ENCODE data around the gene AGGF1. TPM values are rescaled to one million over a fixed set of nuclear protein-coding genes. Genes with fewer than 3 reads are reported as not detected.
"Not testable (repeated sequence)": the region's sequence is repeated elsewhere in the genome, so short reads cannot be mapped to it uniquely, and the experiment has no call there.

AGGF1 gene
- total and polyA plus RNA-seq, 2 experiments from 2014 or later: 24.4 to 27.5 TPM

GRCh38 chr5:77103457-77103856, 73.3 kb downstream of the AGGF1 start (continued):
- TF ChIP-seq ZNF462 (CRISPR knock-in tag; IDR thresholded peaks at IDR 0.05) (no peak), POLR2AphosphoS5 (IDR thresholded peaks at IDR 0.05; ENCODE audit: low read depth) (no peak), EZH2phosphoT487 (IDR thresholded peaks at IDR 0.05; ENCODE audit: unreplicated experiment) (no peak), STAT1 (IDR thresholded peaks at IDR 0.05; ENCODE audit: unreplicated experiment) (no peak), CREB1 (CRISPR knock-in tag; IDR thresholded peaks at IDR 0.05; ENCODE audit: low read depth) (no peak), ZNF114 (CRISPR knock-in tag; IDR thresholded peaks at IDR 0.05) (no peak)

- H4K20me1 ChIP-seq (replicated peaks; ENCODE audit: insufficient read depth): no peaks in the 10 kb centered on the region
- Mint-ChIP-seq H3K27me3 (ENCODE audit: insufficient read depth, low read depth, poor library complexity) (peaks cover 4% of the 10 kb centered on the region), H3K27ac (no peak overlapping the region), H3K9me3 (peaks cover 4% of the 10 kb centered on the region; the same call in 2 of the 3 replicates), H3K36me3 (ENCODE audit: low read depth) (peaks cover 37% of the 10 kb centered on the region; the same call in 2 of the 3 replicates), H3K4me3 (no peak overlapping the region), H3K4me1 (no peaks in the 10 kb centered on the region)
- no peak for DNase-seq (ENCODE audit: low spot score)
- TF ChIP-seq CTCF (conservative IDR thresholded peaks at IDR 0.05; ENCODE audit: low read depth in 2 of 2) (no peak), STAT1 (IDR thresholded peaks at IDR 0.05; ENCODE audit: unreplicated experiment) (no peak), JUNB (IDR thresholded peaks at IDR 0.05; ENCODE audit: unreplicated experiment) (no peak), POLR2AphosphoS5 (IDR thresholded peaks at IDR 0.05; ENCODE audit: low read depth) (no peak)
- H3K4me3 ChIP-seq: no peak overlapping the region
- no peak overlapping the region for H2AFZ ChIP-seq
- no peak for ATAC-seq
- no peak overlapping the region for H3K27ac ChIP-seq (ENCODE audit: low read depth)
- no peaks in the 10 kb centered on the region for H3K27me3 ChIP-seq (ENCODE audit: insufficient read depth)
- no peaks in the 10 kb centered on the region for H3K4me1 ChIP-seq (ENCODE audit: insufficient read depth)
- peaks cover 6% of the 10 kb centered on the region; the same call in 1 of the 2 replicates for H3K36me3 ChIP-seq (ENCODE audit: insufficient read depth)
- no peaks in the 10 kb centered on the region for H3K9me2 ChIP-seq (ENCODE audit: insufficient read depth)
- no peaks in the 10 kb centered on the region for H3F3A ChIP-seq (replicated peaks; ENCODE audit: low read depth)
- no peak overlapping the region for H3K4me2 ChIP-seq
- H3K79me2 ChIP-seq (replicated peaks; ENCODE audit: insufficient read depth): no peaks in the 10 kb centered on the region
Measured at GRCh38 chr5:77104813-77105212, 74.6 kb downstream of the AGGF1 start.

- H3K4me2 ChIP-seq; H3K27me3 ChIP-seq (ENCODE audit: insufficient read depth); H3K9me2 ChIP-seq (ENCODE audit: insufficient read depth); H3K27me3 Mint-ChIP-seq (ENCODE audit: insufficient read depth, low read depth, poor library complexity); H3K27ac ChIP-seq (ENCODE audit: low read depth); H3K4me1 ChIP-seq (ENCODE audit: insufficient read depth); H2AFZ ChIP-seq; H3K36me3 ChIP-seq (ENCODE audit: insufficient read depth); H3K9me3 Mint-ChIP-seq; H3K27ac Mint-ChIP-seq; H3F3A ChIP-seq (replicated peaks; ENCODE audit: low read depth); ATAC-seq; H4K20me1 ChIP-seq (replicated peaks; ENCODE audit: insufficient read depth); H3K4me3 ChIP-seq; H3K4me1 Mint-ChIP-seq; H3K79me2 ChIP-seq (replicated peaks; ENCODE audit: insufficient read depth); H3K4me3 Mint-ChIP-seq; DNase-seq (ENCODE audit: low spot score): not testable (repeated sequence)
- peaks cover 52% of the 10 kb centered on the region; the same call in 2 of the 3 replicates for H3K36me3 Mint-ChIP-seq (ENCODE audit: low read depth)
Measured at GRCh38 chr5:77107035-77107434, 76.8 kb downstream of the AGGF1 start.
